Heart left ventricle (tissue), 16 donors: ENCODE data around the gene HHATL. TPM values are rescaled to one million over a fixed set of nuclear protein-coding genes. Genes with fewer than 3 reads are reported as not detected.
A peak's percentile ranks its signal among the peaks of the same experiment; 100 is the strongest.

ENCODE experiments used
- ATAC-seq, 4 donors: fragments of 200-7000 bp; cut with Tn5 transposase; one replicate each; pipeline ENCODE4 v1.9.1; 2020 to 2022; ENCODE audit warnings: moderate library complexity in 4 of 4, mild to moderate bottlenecking in 3 of 4, moderate number of reproducible peaks in 1 of 4
- DNase-seq, 5 donors: peaks; one replicate each; pipeline ENCODE4 v3.0.0-alpha.2; 2020
- H3K27ac ChIP-seq, 12 donors: fragments of 200-600 bp; sonication (generic) in 4 of 12; one replicate each; pipeline versions ENCODE4 v1.5.0 to v1.8.0; 2016 to 2022; ENCODE audit warnings: mild to moderate bottlenecking in 2 of 12
- H3K27me3 ChIP-seq, 9 donors: fragments of 200-600 bp; sonication (generic) in 2 of 9; one replicate each; pipeline versions ENCODE4 v1.5.1 to v1.8.0; 2016 to 2022; ENCODE audit warnings: mild to moderate bottlenecking in 3 of 9
- H3K36me3 ChIP-seq, 9 donors: fragments of 200-600 bp; sonication (generic) in 2 of 9; one replicate each; pipeline versions ENCODE4 v1.5.0 to v1.8.0; 2018 to 2022; ENCODE audit warnings: mild to moderate bottlenecking in 2 of 9
- H3K4me1 ChIP-seq, 12 donors: fragments of 200-600 bp; sonication (generic) in 4 of 12; one replicate each; pipeline versions ENCODE4 v1.5.0 to v1.8.0; 2016 to 2022; ENCODE audit warnings: mild to moderate bottlenecking in 3 of 12
- H3K4me3 ChIP-seq, 12 donors: fragments of 200-600 bp; sonication (generic) in 4 of 12; one replicate each; pipeline versions ENCODE4 v1.5.0 to v1.8.0; 2017 to 2022; ENCODE audit warnings: mild to moderate bottlenecking in 9 of 12, moderate library complexity in 4 of 12
- H3K9me3 ChIP-seq, 12 donors: fragments of 200-600 bp; sonication (generic) in 4 of 12; one replicate each; pipeline versions ENCODE4 v1.5.0 to v1.8.0; 2016 to 2022; ENCODE audit warnings: mild to moderate bottlenecking in 1 of 12
- CTCF ChIP-seq, 12 donors: fragments of 200-600 bp; sonication (generic) in 4 of 12; IDR thresholded peaks; one replicate each; pipeline versions ENCODE4 v1.5.0 to v1.8.0; 2018 to 2022; ENCODE audit warnings: antibody characterized with exemption in 12 of 12, mild to moderate bottlenecking in 5 of 12
- POLR2A ChIP-seq, 2 donors: fragments of 450-650 bp; IDR thresholded peaks; one replicate each; pipeline ENCODE4 v1.6.1; 2017; ENCODE audit warnings: antibody characterized with exemption in 2 of 2, mild to moderate bottlenecking in 2 of 2, moderate library complexity in 2 of 2
- WGBS, 4 donors: extraction: QIAGEN DNeasy Blood & Tissue Kit in 2 of 4; methylation state at CpG; one replicate each; pipeline versions ENCODE4 v1.1.5 to v1.1.7; 2013 to 2018; 5-methylcytosine and 5-hydroxymethylcytosine counted together
- intact Hi-C, 10 donors: fragments of 100-400 bp; cut with DNase I; formaldehyde crosslinking; loops; one replicate each; pipeline versions ENCODE4 v1.11.1 to v1.14.2; 2022
- polyA plus RNA-seq, 2 donors: library from polyadenylated mRNA; stranded (reverse); fragments of 200-250 nt; gene quantifications; one replicate each; pipeline ENCODE4 v1.2.3, GENCODE V29; 2013
- total RNA-seq, 9 donors: library from RNA; depleted of rRNA in 2 of 9; stranded (reverse); fragments of >200 nt in 2 of 9; fragmentation: NEBNext Ultra II Directional in 3 of 9; extraction: Animal tissue kit (Norgen Biotek cat#: 25700) in 3 of 9; gene quantifications; one replicate each; pipeline versions ENCODE4 v1.1.0 to v1.2.4, GENCODE V29; 2016 to 2023
- donor health status: ischemic (EF 13 %, LVEDD 7.1; RV severe dilation, severe dysfunction).
- donor health status: healthy with polysubstance abuse.
- donor health status: DM: no; HTN: yes; CAD: no.
- donor health status: DM: no; HTN: no; CAD: no.
- donor health status: ischemic (EF 25% LVEDD 6.9; RV normal size, moderate dysfunction).
- donor health status: ischemic (EF 25% LVEDD 5.7; RV mildly dilated, moderate dysfunction).
- donor health status: healthy.
- donor health status: DM: yes; HTN: yes; CAD: no.
- donor health status: ischemic (EF 35%, LVEDD 5.7; RV mildly dilated, moderate dysfunction).
- donor health status: nonischemic (EF 11% LVEDD 7.7; RV severe dilation, severe dysfunction).
- donor health status: DM: yes; HTN: yes; CAD: no.
- donor health status: PGD.
- donor health status: ischemic (EF 29% LVEDD 5.4; RV normal size, mild dysfunction).
- donor health status: nonischemic (EF 23%, LVEDD 6.1; RV moderate dilation, normal function).

HHATL gene
- total and polyA plus RNA-seq, 11 donors, result 188 to 1,023 (median 538) TPM

- peak in 1 of 5 donors; percentile 10 for DNase-seq
- Histone ChIP-seq H3K27ac (peak overlapping the region in 10 of 12 donors; percentile 12 to 86 (median 76)), H3K4me3 (no peak overlapping the region), H3K27me3 (no peaks in the 10 kb centered on the region), H3K9me3 (no peaks in the 10 kb centered on the region), H3K36me3 (peaks cover 0 to 11% (median 0%) of the 10 kb centered on the region in 9 donors), H3K4me1 (peaks cover 0 to 53% (median 31%) of the 10 kb centered on the region in 12 donors)
- WGBS, 4 donors, result 69 to 85% (median 79%) methylated on average over 9 to 15 of the region's 15 CpGs
- intact Hi-C loops, result loop anchor here in 1 of 10 donors (5.0 kb wide), 1 partner anchor 77 kb away; no protein-coding TSS in a partner anchor
- ATAC-seq, result no peak
- TF ChIP-seq CTCF (IDR thresholded peaks at IDR 0.05) (no peak), POLR2A (IDR thresholded peaks at IDR 0.05) (no peak)
Measured at GRCh38 chr3:42665050-42665878, 37.3 kb downstream of the HHATL start.

GRCh38 chr3:42664438-42664803 is 38.2 kb downstream of the HHATL start:
- no peak for ATAC-seq
- intact Hi-C loops, result loop anchor here in 2 of 10 donors (5.0 kb wide), 2 partner anchors 78 to 83 kb away; no protein-coding TSS in a partner anchor

GRCh38 chr3:42663581-42664437 is 38.8 kb downstream of the HHATL start:
- WGBS, 4 donors, result 88 to 95% (median 92%) methylated on average over 16 to 38 of the region's 38 CpGs

More at GRCh38 chr3:42664438-42664803, 38.2 kb downstream of the HHATL start:
- DNase-seq, result peak in 2 of 5 donors; percentile 12 to 18
- 82 to 96% (median 87%) methylated on average over 14 to 19 of the region's 19 CpGs for WGBS, 4 donors
- H3K36me3 ChIP-seq, result peaks cover 0 to 14% (median 4%) of the 10 kb centered on the region in 9 donors
- H3K9me3 ChIP-seq, result no peaks in the 10 kb centered on the region
- H3K27me3 ChIP-seq, result no peaks in the 10 kb centered on the region
- H3K4me1 ChIP-seq, result peaks cover 0 to 61% (median 38%) of the 10 kb centered on the region in 12 donors
- peak overlapping the region in 3 of 12 donors; percentile 17 to 81 (median 76) for H3K27ac ChIP-seq
- TF ChIP-seq POLR2A (IDR thresholded peaks at IDR 0.05) (no peak), CTCF (IDR thresholded peaks at IDR 0.05) (no peak)
- no peak overlapping the region for H3K4me3 ChIP-seq

More at GRCh38 chr3:42663581-42664437, 38.8 kb downstream of the HHATL start:
- H3K27me3 ChIP-seq, result no peaks in the 10 kb centered on the region
- H3K4me1 ChIP-seq, result peaks cover 0 to 67% (median 42%) of the 10 kb centered on the region in 12 donors
- H3K27ac ChIP-seq, result peak overlapping the region in 2 of 12 donors; percentile 17 to 81
- ATAC-seq (no peak), DNase-seq (peak in 2 of 5 donors; percentile 11 to 20)
- peaks cover 0 to 14% (median 5%) of the 10 kb centered on the region in 9 donors for H3K36me3 ChIP-seq
- intact Hi-C loops, result loop anchor here in 2 of 10 donors (5.0 kb wide), 2 partner anchors 78 to 83 kb away; no protein-coding TSS in a partner anchor
- no peak overlapping the region for H3K4me3 ChIP-seq
- H3K9me3 ChIP-seq, result no peaks in the 10 kb centered on the region
- no peak for TF ChIP-seq CTCF (IDR thresholded peaks at IDR 0.05)
